Stimulated activated naive CD4-positive, alpha-beta T cell treated with Interleukin-2 at 50 U/mL for 16 hours (primary cell): ENCODE measurements around the gene PWP2.
"Not testable (repeated sequence)": the region's sequence is repeated elsewhere in the genome, so short reads cannot be mapped to it uniquely, and the experiment has no call there.

Source experiments
- DNase-seq: peaks from one replicate; lab custom pipeline; 2025; lab: John Stamatoyannopoulos, UW

Gene PWP2

DNA sequence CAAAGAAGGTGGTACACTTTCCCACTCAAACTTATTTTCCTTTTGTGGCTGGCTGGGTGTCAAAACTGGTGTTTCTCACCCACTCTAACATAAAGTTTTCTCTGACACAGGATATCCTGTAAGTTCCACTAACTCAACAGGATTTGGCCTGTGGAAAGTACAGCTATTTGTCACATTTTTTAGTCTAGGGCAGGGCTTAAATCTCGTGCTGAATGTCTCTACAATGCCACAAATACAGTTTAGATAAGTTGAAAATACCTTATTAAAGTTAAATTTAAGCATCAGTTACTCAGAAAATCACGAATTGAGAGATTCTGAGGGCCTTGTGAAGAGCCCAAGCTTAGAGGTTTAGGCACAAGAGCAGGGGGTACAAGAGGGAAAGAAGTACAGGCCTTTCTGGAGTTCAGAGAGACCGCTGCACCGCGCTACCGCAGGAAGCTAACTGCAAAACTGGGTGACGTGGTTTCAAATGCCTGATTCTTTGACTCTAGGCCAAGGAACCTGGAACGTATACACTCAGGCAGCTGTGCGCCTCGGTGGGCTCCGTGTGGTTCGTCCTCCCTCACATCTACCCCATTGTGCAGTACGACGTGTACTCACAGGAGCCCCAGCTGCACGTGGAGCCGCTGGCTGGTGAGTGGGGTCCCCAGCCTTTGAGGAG is 23.4 kb upstream of the PWP2 start:
- DNase-seq: peak; percentile 54

DNA sequence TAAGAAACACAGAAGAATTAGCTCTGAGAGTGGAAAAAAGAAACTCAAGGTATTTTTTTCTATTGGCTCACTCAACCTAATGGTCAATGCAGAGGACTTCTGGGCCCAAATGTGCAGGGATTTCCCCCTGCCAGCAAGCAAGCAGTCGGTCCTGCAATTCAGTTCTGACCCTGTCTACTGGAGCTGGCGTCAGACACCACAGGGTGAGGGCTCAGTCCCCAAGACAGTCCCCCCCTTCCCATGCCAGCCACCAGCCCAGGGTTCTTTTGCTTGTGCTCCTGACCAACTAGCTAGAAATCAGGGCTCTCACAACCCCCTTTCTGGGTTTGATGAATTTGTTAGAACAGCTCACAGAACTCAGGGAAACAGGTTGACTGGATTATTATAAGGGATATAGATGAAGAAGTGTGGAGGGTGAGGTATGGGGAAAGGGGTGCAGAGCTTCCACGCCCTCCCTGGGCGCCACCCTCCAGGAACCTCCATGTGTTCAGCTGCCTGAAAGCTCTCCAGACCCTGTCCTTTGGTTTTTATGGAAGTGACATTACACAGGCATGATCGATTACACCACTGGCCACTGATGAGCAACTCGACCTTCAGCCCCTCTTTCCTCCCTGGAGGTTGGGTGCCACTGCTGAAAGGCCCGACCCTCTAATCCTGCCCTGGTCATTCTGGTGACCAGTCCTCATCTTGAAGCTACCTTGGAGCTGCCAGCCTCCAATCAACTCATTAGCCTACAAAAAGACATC is 22.5 kb upstream of the PWP2 start:
- DNase-seq: no peak

DNA sequence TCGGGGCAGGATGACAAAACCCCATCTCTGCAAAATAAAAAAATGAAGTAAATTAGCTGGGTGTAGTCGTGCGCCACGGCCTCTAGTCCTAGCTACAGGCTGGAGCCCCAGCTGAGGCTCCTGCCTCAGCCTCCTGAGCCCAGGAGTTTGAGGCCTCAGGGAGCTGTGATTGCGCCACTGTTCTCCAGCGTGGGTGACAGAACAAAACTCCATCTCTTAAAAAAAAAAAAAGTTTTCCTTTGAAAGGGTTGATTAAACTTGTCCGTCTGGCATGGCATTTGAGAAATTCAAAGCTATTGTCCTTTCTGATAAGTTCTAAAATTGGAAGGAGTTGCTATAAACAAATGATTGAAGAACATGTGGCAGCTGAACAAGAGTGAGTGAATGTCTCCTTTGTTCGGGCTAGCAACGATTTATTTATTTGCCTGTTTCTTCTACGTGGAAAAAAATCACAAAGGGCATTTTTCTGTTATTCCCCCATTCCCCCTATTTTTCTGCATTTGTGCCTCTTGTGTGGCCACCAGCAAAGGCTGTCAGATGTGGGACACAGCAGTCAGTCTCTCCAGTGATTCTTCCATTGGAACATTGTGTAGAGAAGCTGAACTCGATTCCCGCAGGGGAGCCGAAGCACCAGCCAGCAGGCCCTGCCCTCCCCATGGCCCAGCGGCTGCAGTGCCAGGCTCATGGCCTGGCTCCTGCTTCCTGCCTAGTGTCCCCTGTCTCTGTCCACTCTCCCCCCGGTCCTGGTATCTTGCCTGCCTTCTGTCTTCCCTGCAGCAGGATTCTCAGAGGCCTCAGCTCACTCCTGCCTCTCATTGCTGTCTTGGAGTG is 21.5 kb upstream of the PWP2 start:
- DNase-seq: no peak

GRCh38 chr21:44086636-44087425 is 20.4 kb upstream of the PWP2 start:
- DNase-seq: no peak

GRCh38 chr21:44087426-44088400 is 19.5 kb upstream of the PWP2 start:
- no peak for DNase-seq

- DNase-seq: no peak
These were observed 18.8 kb upstream of the PWP2 start for GRCh38 chr21:44088401-44088780.

- DNase-seq: peak; percentile 33
These were observed 17.9 kb upstream of the PWP2 start for GRCh38 chr21:44089001-44089911.

DNA sequence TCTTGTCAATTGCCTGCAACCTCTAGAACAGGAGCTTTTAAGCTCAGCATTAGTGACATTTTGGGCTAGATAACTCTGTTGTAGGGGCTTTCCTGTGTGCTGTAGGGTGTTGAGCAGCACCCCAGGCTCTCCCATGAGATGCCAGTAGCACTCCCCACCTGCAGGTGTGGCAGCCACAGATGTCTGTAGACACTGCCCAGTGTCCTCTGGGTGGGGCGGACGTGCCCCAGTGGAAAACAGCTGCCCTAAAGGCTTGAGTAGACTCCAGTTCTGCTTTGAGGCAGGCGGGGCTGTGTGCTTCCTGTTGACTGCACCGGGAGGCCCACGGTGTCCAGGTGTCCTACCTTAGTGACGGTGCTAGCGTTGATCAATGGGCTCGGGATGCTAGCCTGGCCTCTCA is 16.9 kb upstream of the PWP2 start:
- no peak for DNase-seq

DNA sequence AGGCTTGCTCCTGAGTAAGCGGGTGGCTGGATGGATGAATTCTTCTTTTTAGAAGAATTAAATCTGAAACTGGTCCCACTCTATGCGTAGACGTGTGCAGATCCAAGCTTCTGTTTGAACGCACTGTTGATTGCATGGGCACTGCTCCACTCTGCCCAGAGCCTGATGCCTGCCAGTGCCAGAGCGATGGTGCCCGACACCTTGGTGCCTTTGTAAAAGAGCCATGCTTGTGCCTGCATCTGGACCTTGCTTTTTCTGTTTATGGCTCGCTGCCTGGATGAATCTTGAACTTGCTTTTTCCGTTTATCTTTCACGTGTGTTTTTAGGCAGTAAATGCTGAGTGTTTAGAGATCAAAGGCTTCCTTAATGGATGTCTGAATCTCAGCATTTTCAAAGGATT is 15.0 kb upstream of the PWP2 start:
- DNase-seq: no peak

- no peak for DNase-seq
These were observed 13.4 kb upstream of the PWP2 start for GRCh38 chr21:44093761-44094160.

- DNase-seq: no peak
These were observed 12.4 kb upstream of the PWP2 start for GRCh38 chr21:44094832-44095231.

GRCh38 chr21:44098507-44098906 is 8.7 kb upstream of the PWP2 start:
- DNase-seq: not testable (repeated sequence)

DNA sequence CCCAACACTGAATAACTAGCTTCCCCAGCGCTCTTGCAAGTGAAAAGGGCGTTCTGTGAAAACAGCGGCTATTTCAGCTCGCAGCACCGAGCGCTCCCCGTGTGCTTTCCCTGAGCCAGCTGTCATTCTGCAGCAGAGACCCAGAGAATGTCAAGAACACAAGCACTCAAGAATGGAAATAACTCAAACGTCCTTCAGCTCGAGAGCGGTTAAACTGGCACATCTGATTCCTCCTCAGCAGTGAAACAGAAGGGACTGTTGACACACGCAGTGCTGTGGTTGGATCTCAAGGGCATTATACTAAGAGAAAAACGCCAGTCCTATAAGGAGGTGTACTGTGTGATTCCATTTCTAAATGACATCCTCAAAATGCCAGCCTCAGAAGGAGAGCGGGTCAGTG is 8.2 kb upstream of the PWP2 start:
- not testable (repeated sequence) for DNase-seq

DNA sequence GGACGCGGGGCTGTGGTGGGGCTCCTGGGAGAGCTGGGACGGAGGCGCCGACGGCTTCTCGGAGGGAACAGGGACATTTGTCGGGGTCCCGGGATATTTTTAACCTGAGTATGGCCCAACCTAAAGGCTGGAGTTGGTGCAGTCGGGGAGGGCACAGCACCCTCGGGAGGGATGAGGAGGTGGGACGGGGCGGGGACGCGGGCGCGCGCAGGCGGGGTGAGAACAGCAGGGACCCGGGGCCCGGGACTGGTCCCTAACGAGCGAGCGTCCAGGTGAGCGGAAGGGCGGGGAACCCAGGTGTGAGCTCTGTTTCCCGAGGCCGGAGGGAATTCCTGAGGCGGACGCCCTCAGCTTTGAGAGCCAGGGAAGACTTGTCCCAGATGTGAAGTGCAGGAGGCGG is 390 bp downstream of the PWP2 start:
- not testable (repeated sequence) for DNase-seq

DNA sequence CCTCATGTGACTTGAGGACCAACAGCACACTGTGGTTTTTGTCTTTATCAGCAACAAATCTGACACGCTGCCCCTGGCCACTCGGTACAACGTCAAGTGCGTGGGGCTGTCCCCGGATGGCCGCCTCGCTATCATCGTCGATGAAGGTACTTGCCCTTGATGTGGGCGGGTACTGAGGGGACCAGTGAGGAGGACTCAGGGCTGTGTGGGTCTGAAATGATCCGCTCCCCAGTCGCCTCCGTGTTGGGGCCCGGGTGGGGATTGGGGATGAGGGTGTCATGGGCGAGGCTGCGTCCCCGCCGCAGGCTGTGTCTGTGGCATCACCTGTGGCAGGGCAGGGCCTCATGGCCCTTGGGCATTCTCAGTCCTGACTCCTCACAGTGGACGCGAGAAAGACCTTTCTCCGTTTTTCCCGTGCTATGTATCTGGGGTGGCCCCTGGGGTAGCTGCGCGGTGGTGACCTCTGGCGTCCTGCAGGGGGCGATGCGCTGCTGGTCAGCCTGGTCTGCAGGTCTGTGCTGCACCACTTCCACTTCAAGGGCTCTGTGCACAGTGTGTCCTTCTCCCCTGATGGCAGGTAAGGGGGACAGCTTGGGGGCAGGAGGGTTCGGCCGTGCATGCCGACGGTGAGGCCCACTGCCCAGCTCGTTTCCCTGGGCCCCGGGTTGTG is 6.6 kb downstream of the PWP2 start:
- DNase-seq: not testable (repeated sequence)

DNA sequence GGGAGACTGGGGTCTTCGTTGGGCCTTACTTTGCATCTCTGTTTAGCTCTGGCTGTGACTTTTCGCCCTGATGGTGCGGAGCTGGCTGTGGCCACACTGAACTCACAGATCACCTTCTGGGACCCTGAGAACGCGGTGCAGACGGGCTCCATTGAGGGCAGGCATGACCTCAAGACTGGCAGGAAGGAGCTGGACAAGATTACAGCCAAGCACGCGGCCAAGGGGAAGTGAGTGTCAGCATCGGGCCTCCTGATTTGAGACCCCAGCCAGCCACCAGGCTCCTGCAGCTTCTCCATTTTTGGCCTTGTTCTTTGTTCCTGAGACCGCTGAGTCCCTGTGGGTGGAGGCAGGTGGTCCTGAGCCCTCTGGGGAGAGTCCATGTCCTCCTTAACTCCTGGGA is 14.9 kb downstream of the PWP2 start:
- not testable (repeated sequence) for DNase-seq

GRCh38 chr21:44127827-44128226 is 20.6 kb downstream of the PWP2 start:
- DNase-seq: not testable (repeated sequence)

GRCh38 chr21:44133715-44134057 is 26.5 kb downstream of the PWP2 start:
- not testable (repeated sequence) for DNase-seq

DNA sequence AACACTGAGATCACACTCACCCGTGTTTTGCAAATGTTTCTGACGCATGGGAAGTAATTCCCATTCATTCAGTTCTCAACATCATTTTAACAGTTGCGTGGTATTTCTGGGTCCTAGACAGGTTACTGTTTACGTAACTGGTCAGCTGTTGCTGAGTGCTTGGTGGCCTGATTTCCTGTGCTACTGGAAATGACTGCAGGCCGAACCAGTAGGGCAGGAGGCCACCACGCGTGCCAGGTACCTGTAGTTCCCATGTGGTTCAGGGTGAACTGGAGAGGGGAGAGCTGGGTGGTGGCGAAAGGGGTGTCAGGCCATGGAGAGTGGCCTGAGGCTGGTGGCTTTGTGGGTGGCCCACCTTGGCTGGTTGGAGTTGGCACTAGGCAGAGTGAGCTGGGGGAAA is 27.5 kb downstream of the PWP2 start:
- not testable (repeated sequence) for DNase-seq
